ENCODE results near the gene BTF3. TPM values are rescaled to one million over a fixed set of nuclear protein-coding genes. Genes with fewer than 3 reads are reported as not detected.
A peak's percentile ranks its signal among the peaks of the same experiment; 100 is the strongest.
"Not testable (repeated sequence)": the region's sequence is repeated elsewhere in the genome, so short reads cannot be mapped to it uniquely, and the experiment has no call there.

Gene BTF3
- polyA plus RNA-seq, 3 donors, result 486 to 559 (median 512) TPM

GRCh38 chr5:73454379-73455036 is 43.7 kb upstream of the BTF3 start:
- H3K9ac ChIP-seq (ENCODE audit: insufficient read depth, low read length, poor library complexity, severe bottlenecking), result no peak overlapping the region
- intact Hi-C loops (cut with micrococcal nuclease), result loop anchor here in 1 of 2 donors (5.0 kb wide), 1 partner anchor 237 kb away; no protein-coding TSS in a partner anchor
- H4K20me1 ChIP-seq (ENCODE audit: insufficient read depth, low read length), result no peaks in the 10 kb centered on the region
- H3K4me1 Mint-ChIP-seq, result peaks cover 5% of the 10 kb centered on the region
- peak; percentile 84 for TF ChIP-seq CTCF (IDR thresholded peaks at IDR 0.05)
- peaks cover 73 to 79% (median 75%) of the 10 kb centered on the region in 3 donors for H3K27me3 Mint-ChIP-seq (ENCODE audit: low read depth in 3 of 3)
- no peak overlapping the region for H3K4me3 ChIP-seq (replicated peaks in 1 of 3; ENCODE audit: low read depth in 2 of 3, low read length in 3 of 3)
- H3K27ac ChIP-seq (ENCODE audit: low read depth in 1 of 2, low read length in 2 of 2), result no peak overlapping the region
- H3K27me3 ChIP-seq (ENCODE audit: control insufficient read depth in 2 of 2, insufficient read depth in 2 of 2, low read length in 2 of 2), result peaks cover 80 to 83% of the 10 kb centered on the region in 2 donors
- H3K4me1 ChIP-seq (ENCODE audit: control insufficient read depth in 1 of 2, insufficient read depth in 2 of 2, low read length in 2 of 2), result peaks cover 8 to 10% of the 10 kb centered on the region in 2 donors
- DNase-seq, result peak in 2 of 3 donors; percentile 20 to 29
- no peaks in the 10 kb centered on the region for H3K36me3 ChIP-seq (replicated peaks in 1 of 2; ENCODE audit: control insufficient read depth in 1 of 2, insufficient read depth in 2 of 2, low read length in 2 of 2)
- H3K79me2 ChIP-seq (ENCODE audit: insufficient read depth, low read length), result no peaks in the 10 kb centered on the region
- no peak overlapping the region for H3K27ac Mint-ChIP-seq
- WGBS (ENCODE audit: insufficient coverage), result 13% methylated on average over 1 of the region's 6 CpGs
- H3K9me3 Mint-ChIP-seq, result peaks cover 0 to 27% (median 17%) of the 10 kb centered on the region in 7 donors
- H3K4me3 Mint-ChIP-seq, result peak overlapping the region in 1 of 2 donors; percentile 77
- peaks cover 0 to 7% of the 10 kb centered on the region in 2 donors for H3K36me3 Mint-ChIP-seq
- no peak overlapping the region for H2AFZ ChIP-seq (ENCODE audit: insufficient read depth, low read depth, low read length, poor library complexity, severe bottlenecking)
- peaks cover under 1 to 34% of the 10 kb centered on the region in 2 donors for H3K9me3 ChIP-seq (replicated peaks in 1 of 2; ENCODE audit: control insufficient read depth in 1 of 2, insufficient read depth in 1 of 2, low read length in 2 of 2)
- H3K4me2 ChIP-seq (replicated peaks; ENCODE audit: extremely low read depth, low read length, poor library complexity, severe bottlenecking), result no peak overlapping the region

GRCh38 chr5:73456462-73456861 is 41.8 kb upstream of the BTF3 start:
- H3K4me2 ChIP-seq (replicated peaks; ENCODE audit: extremely low read depth, low read length, poor library complexity, severe bottlenecking); H3K27ac Mint-ChIP-seq; H3K79me2 ChIP-seq (ENCODE audit: insufficient read depth, low read length); H3K36me3 Mint-ChIP-seq; intact Hi-C loops (cut with micrococcal nuclease); H3K4me1 Mint-ChIP-seq; DNase-seq; H3K36me3 ChIP-seq (replicated peaks in 1 of 2; ENCODE audit: control insufficient read depth in 1 of 2, insufficient read depth in 2 of 2, low read length in 2 of 2); H3K9ac ChIP-seq (ENCODE audit: insufficient read depth, low read length, poor library complexity, severe bottlenecking); H3K27ac ChIP-seq (ENCODE audit: low read depth in 1 of 2, low read length in 2 of 2); H2AFZ ChIP-seq (ENCODE audit: insufficient read depth, low read depth, low read length, poor library complexity, severe bottlenecking); H4K20me1 ChIP-seq (ENCODE audit: insufficient read depth, low read length); H3K4me3 ChIP-seq (replicated peaks in 1 of 3; ENCODE audit: low read depth in 2 of 3, low read length in 3 of 3); H3K4me1 ChIP-seq (ENCODE audit: control insufficient read depth in 1 of 2, insufficient read depth in 2 of 2, low read length in 2 of 2): not testable (repeated sequence)
- Mint-ChIP-seq H3K27me3 (ENCODE audit: low read depth in 3 of 3) (peaks cover 63 to 76% (median 70%) of the 10 kb centered on the region in 3 donors), H3K9me3 (peaks cover 0 to 14% (median 5%) of the 10 kb centered on the region in 7 donors), H3K4me3 (peak overlapping the region in 1 of 2 donors; percentile 17)
- Histone ChIP-seq H3K9me3 (replicated peaks in 1 of 2; ENCODE audit: control insufficient read depth in 1 of 2, insufficient read depth in 1 of 2, low read length in 2 of 2) (peaks cover 0 to 20% of the 10 kb centered on the region in 2 donors), H3K27me3 (ENCODE audit: control insufficient read depth in 2 of 2, insufficient read depth in 2 of 2, low read length in 2 of 2) (peaks cover 76 to 80% of the 10 kb centered on the region in 2 donors)
- no CpG with 5 or more reads among the region's 1 CpG for WGBS (ENCODE audit: insufficient coverage)

Data from CD14-positive monocyte (primary cell).